Neuronal stem cell (in vitro differentiated cells): Measurements from ENCODE around the gene SSH3.
A peak's percentile ranks its signal among the peaks of the same experiment; 100 is the strongest.

ENCODE experiments used
- DNase-seq: peaks from one replicate; pipeline ENCODE4 v3.0.0-alpha.2; 2013; ENCODE audit warnings: low spot score
- H2AFZ ChIP-seq: one replicate; pipeline ENCODE4 v1.6.1; 2013; ENCODE audit warnings: mild to moderate bottlenecking, low read length, inconsistent platforms
- H2AK5ac ChIP-seq: 2 replicates; pipeline ENCODE4 v1.6.1; 2013; ENCODE audit warnings: low read depth, mild to moderate bottlenecking, inconsistent platforms, low read length, moderate library complexity, mixed read lengths
- H2BK120ac ChIP-seq: 2 replicates; pipeline ENCODE4 v1.6.1; 2013; ENCODE audit warnings: low read depth, mild to moderate bottlenecking, inconsistent platforms, low read length, moderate library complexity, mixed read lengths
- H2BK12ac ChIP-seq: one replicate; pipeline ENCODE4 v1.6.1; 2013; ENCODE audit warnings: low read length, inconsistent platforms
- H2BK15ac ChIP-seq: 2 replicates; pipeline ENCODE4 v1.6.1; 2013; ENCODE audit warnings: mild to moderate bottlenecking, low read length, inconsistent platforms, mixed read lengths
- H2BK5ac ChIP-seq: one replicate; pipeline ENCODE4 v1.6.1; 2013; ENCODE audit warnings: inconsistent platforms, mild to moderate bottlenecking, low read length, moderate library complexity
- H3K14ac ChIP-seq: one replicate; pipeline ENCODE4 v1.6.1; 2013; ENCODE audit warnings: low read length, inconsistent platforms
- H3K18ac ChIP-seq: 2 replicates; pipeline ENCODE4 v1.6.1; 2013; ENCODE audit warnings: low read length, inconsistent platforms
- H3K23ac ChIP-seq: 2 replicates; pipeline ENCODE4 v1.6.1; 2013; ENCODE audit warnings: low read depth, mild to moderate bottlenecking, mixed read lengths, low read length, inconsistent platforms; ENCODE audit not compliant: poor library complexity
- H3K27ac ChIP-seq: replicated peaks from 3 replicates; pipeline ENCODE4 v1.5.1; 2013; ENCODE audit warnings: low read length, inconsistent platforms
- H3K27me3 ChIP-seq, 3 experiments: 2 replicates each; pipeline ENCODE4 v1.6.1; 2013; ENCODE audit warnings: low read length in 3 of 3, mild to moderate bottlenecking in 2 of 3, inconsistent platforms in 1 of 3, low read depth in 1 of 3, mixed read lengths in 1 of 3, moderate library complexity in 1 of 3; ENCODE audit not compliant: control insufficient read depth in 3 of 3, insufficient read depth in 3 of 3
- H3K36me3 ChIP-seq, 2 donors: replicated peaks in 1 of 2; 2 replicates each; pipeline ENCODE4 v1.6.1; 2013; ENCODE audit warnings: low read length in 2 of 2; ENCODE audit not compliant: control insufficient read depth in 2 of 2, insufficient read depth in 2 of 2
- H3K4ac ChIP-seq: 2 replicates; pipeline ENCODE4 v1.6.1; 2013; ENCODE audit warnings: inconsistent platforms, mild to moderate bottlenecking, low read length, moderate library complexity
- H3K4me1 ChIP-seq, 2 donors: 1 replicate in 1 of 2; 2 replicates in 1 of 2; pipeline ENCODE4 v1.6.1; 2013; ENCODE audit warnings: low read length in 2 of 2, low read depth in 1 of 2; ENCODE audit not compliant: control insufficient read depth in 2 of 2, insufficient read depth in 1 of 2
- H3K4me2 ChIP-seq: one replicate; pipeline ENCODE4 v1.6.1; 2013; ENCODE audit warnings: mild to moderate bottlenecking, low read length, inconsistent platforms; ENCODE audit not compliant: insufficient read depth, poor library complexity, severe bottlenecking
- H3K4me3 ChIP-seq, 2 donors: 2 replicates each; pipeline ENCODE4 v1.5.1; 2013; ENCODE audit warnings: low read length in 2 of 2, mild to moderate bottlenecking in 2 of 2, inconsistent platforms in 1 of 2, moderate library complexity in 1 of 2
- H3K79me1 ChIP-seq: one replicate; pipeline ENCODE4 v1.6.1; 2013; ENCODE audit warnings: low read depth, mild to moderate bottlenecking, inconsistent platforms, low read length, moderate library complexity
- H3K9ac ChIP-seq: one replicate; pipeline ENCODE4 v1.6.1; 2013; ENCODE audit warnings: mild to moderate bottlenecking, low read depth, low read length, inconsistent platforms; ENCODE audit not compliant: poor library complexity
- H3K9me3 ChIP-seq, 2 donors: replicated peaks in 1 of 2; 2 replicates each; pipeline versions ENCODE3 to v1.6.1; 2013; ENCODE audit warnings: low read length in 2 of 2, mild to moderate bottlenecking in 2 of 2, inconsistent platforms in 1 of 2, low read depth in 1 of 2, mixed read lengths in 1 of 2, moderate library complexity in 1 of 2; ENCODE audit not compliant: control insufficient read depth in 2 of 2, insufficient read depth in 1 of 2
- H4K8ac ChIP-seq: one replicate; pipeline ENCODE4 v1.6.1; 2013; ENCODE audit warnings: low read depth, mild to moderate bottlenecking, inconsistent platforms, low read length, moderate library complexity
- H4K91ac ChIP-seq: one replicate; pipeline ENCODE4 v1.6.1; 2013; ENCODE audit warnings: low read length, low read depth, mild to moderate bottlenecking, inconsistent platforms; ENCODE audit not compliant: poor library complexity
- WGBS, 2 donors: extraction: QIAGEN DNeasy Blood & Tissue Kit; methylation state at CpG; one replicate each; pipeline ENCODE4 v1.1.7; 2013; ENCODE audit warnings: missing lambda C conversion rate in 2 of 2, mixed read lengths in 1 of 2; ENCODE audit not compliant: insufficient read length in 2 of 2, insufficient replicate concordance in 1 of 2; ENCODE audit errors: extremely low coverage in 2 of 2; 5-methylcytosine and 5-hydroxymethylcytosine counted together

SSH3 gene

GRCh38 chr11:67309166-67309565 is 5.8 kb downstream of the SSH3 start:
- Histone ChIP-seq H2BK15ac (no peak overlapping the region), H2BK12ac (no peak overlapping the region), H3K18ac (no peak overlapping the region), H3K9ac (peak overlapping the region; percentile 17), H2BK5ac (no peak overlapping the region), H4K91ac (no peak overlapping the region), H3K9me3 (peaks cover 0 to 4% of the 10 kb centered on the region in 2 donors), H3K4me3 (peak overlapping the region in 1 of 2 donors; percentile 36), H2BK120ac (no peak overlapping the region), H3K14ac (no peak overlapping the region), H3K4me2 (no peak overlapping the region), H3K4ac (no peak overlapping the region), H3K36me3 (no peaks in the 10 kb centered on the region), H3K4me1 (peaks cover 0 to 1% of the 10 kb centered on the region in 2 donors), H4K8ac (no peak overlapping the region), H3K27ac (no peak overlapping the region), H3K27me3 (peaks cover 0 to 10% (median 0%) of the 10 kb centered on the region in 3 experiments), H3K79me1 (peaks cover 2% of the 10 kb centered on the region), H2AFZ (no peak overlapping the region), H2AK5ac (no peak overlapping the region), H3K23ac (no peak overlapping the region)
- no CpG with 5 or more reads among the region's 11 CpGs for WGBS, 2 donors
- DNase-seq = no peak

DNA sequence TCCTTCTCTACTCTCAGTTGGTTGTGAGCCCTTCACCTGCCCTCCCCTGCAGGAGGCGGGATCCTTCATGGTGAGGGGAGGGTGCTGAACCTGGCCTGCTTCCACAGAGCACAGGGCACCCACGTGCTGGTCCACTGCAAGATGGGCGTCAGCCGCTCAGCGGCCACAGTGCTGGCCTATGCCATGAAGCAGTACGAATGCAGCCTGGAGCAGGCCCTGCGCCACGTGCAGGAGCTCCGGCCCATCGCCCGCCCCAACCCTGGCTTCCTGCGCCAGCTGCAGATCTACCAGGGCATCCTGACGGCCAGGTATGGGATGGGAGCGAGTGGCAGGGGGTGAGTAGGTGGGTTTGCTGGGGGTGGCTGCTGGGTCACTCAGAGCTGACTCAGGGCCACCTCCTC is 6.3 kb downstream of the SSH3 start:
- H3K9ac ChIP-seq = peak overlapping the region; percentile 17
- H2BK15ac ChIP-seq = no peak overlapping the region
- H2AK5ac ChIP-seq = no peak overlapping the region
- no peak for DNase-seq
- H3K27ac ChIP-seq = no peak overlapping the region
- no peak overlapping the region for H4K91ac ChIP-seq
- H3K18ac ChIP-seq = no peak overlapping the region
- no peak overlapping the region for H4K8ac ChIP-seq
- H2BK120ac ChIP-seq = no peak overlapping the region
- H2BK5ac ChIP-seq = no peak overlapping the region
- no peaks in the 10 kb centered on the region for H3K36me3 ChIP-seq
- no peaks in the 10 kb centered on the region for H3K4me1 ChIP-seq
- peaks cover 0 to 5% (median 0%) of the 10 kb centered on the region in 3 experiments for H3K27me3 ChIP-seq
- no peak overlapping the region for H3K4me2 ChIP-seq
- H3K23ac ChIP-seq = no peak overlapping the region
- H2AFZ ChIP-seq = no peak overlapping the region
- H3K9me3 ChIP-seq = peaks cover 0 to 2% of the 10 kb centered on the region in 2 donors
- peaks cover 2% of the 10 kb centered on the region for H3K79me1 ChIP-seq
- H3K4me3 ChIP-seq = peak overlapping the region in 1 of 2 donors; percentile 39
- H3K14ac ChIP-seq = peak overlapping the region; percentile 56
- no CpG with 5 or more reads among the region's 14 CpGs for WGBS, 2 donors
- peak overlapping the region; percentile 3 for H2BK12ac ChIP-seq
- no peak overlapping the region for H3K4ac ChIP-seq

DNA sequence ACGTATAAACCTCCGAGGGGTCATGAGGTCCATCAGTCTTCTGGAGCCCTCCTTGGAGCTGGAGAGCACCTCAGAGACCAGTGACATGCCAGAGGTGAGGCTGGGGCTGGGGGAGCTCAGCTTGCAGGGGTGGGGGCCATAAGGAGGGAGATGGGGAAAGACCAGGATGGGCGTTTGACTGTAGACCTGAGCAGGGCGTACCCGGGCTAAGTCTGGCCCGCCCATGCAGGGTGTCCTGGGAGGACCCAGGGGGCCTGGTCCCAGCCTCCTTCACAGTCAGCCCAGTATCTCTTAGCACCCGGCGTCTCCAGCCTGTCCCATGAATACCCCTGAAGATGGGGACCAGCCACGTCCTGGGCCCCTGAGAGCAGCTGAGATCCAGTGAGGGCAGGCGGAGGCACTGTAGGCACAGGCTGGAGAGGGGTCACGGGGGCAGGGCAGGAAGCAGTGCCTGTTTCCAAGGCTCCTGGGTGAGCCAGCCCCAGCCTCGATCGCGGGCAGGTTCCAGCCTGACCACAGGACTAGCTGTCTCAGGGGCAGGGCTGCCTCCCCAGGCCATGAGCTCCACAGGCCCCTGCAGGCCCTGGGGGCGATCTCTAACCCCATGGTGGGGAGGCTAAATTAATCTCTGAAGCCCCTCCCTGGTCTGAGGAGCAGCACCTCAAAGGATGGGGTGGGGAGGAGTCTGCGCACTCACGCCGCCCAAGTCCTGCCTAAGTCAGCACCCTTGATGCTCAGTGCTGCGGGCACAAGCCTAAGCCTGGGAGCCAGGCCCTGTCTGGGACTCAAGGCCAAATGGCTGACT is 7.1 kb downstream of the SSH3 start:
- H3K9ac ChIP-seq = peak overlapping the region; percentile 30
- H3K18ac ChIP-seq = peak overlapping the region; percentile 54
- no peak overlapping the region for H3K4me3 ChIP-seq
- H2AFZ ChIP-seq = peak overlapping the region; percentile 65
- no peak overlapping the region for H3K4me2 ChIP-seq
- no peak overlapping the region for H3K4ac ChIP-seq
- H3K36me3 ChIP-seq = no peaks in the 10 kb centered on the region
- peak overlapping the region; percentile 71 for H3K23ac ChIP-seq
- H3K4me1 ChIP-seq = no peaks in the 10 kb centered on the region
- H3K14ac ChIP-seq = peak overlapping the region; percentile 17
- peaks cover 0 to 1% (median 0%) of the 10 kb centered on the region in 3 experiments for H3K27me3 ChIP-seq
- WGBS, 2 donors = no CpG with 5 or more reads among the region's 19 CpGs
- H2BK5ac ChIP-seq = peak overlapping the region; percentile 60
- no peak overlapping the region for H2BK15ac ChIP-seq
- H2BK12ac ChIP-seq = peak overlapping the region; percentile 63
- H3K79me1 ChIP-seq = peaks cover 2% of the 10 kb centered on the region
- no peak overlapping the region for H4K8ac ChIP-seq
- H4K91ac ChIP-seq = no peak overlapping the region
- H2AK5ac ChIP-seq = no peak overlapping the region
- no peak for DNase-seq
- peaks cover 0 to 2% of the 10 kb centered on the region in 2 donors for H3K9me3 ChIP-seq
- no peak overlapping the region for H2BK120ac ChIP-seq
- no peak overlapping the region for H3K27ac ChIP-seq

DNA sequence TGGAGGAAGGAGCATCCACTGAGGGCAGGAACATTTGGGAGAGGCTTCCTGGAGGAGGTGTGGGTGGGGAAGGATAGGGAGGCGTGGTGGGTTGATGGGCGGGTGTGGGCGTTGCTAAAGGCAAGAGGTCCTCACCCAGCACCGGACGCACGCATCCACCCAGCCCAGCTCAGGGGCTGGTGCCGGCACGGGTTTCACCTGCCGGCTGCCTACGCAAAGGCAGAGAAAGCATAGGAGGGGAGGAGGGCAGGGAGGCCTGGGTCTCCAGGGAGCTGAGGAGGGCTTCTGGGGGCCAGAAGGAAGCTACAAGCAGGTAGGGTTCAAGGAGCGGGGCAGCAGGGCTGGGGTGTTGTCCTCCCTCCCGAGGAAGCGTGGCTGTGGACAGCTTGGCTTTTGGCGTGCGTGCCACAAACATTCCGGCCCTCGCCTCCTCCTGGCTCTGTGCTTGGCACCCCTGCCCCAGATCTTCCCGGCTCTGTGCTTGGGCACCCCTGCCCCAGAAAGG is 7.8 kb downstream of the SSH3 start:
- Histone ChIP-seq H3K27me3 (no peaks in the 10 kb centered on the region), H2AK5ac (peak overlapping the region; percentile 56), H2BK12ac (no peak overlapping the region), H2BK120ac (no peak overlapping the region), H3K23ac (peak overlapping the region; percentile 67), H3K4me2 (no peak overlapping the region), H3K4me1 (no peaks in the 10 kb centered on the region), H3K4ac (no peak overlapping the region), H2BK15ac (no peak overlapping the region), H3K79me1 (peaks cover 2% of the 10 kb centered on the region), H2BK5ac (no peak overlapping the region), H2AFZ (no peak overlapping the region), H4K91ac (no peak overlapping the region), H4K8ac (no peak overlapping the region), H3K27ac (no peak overlapping the region), H3K4me3 (no peak overlapping the region), H3K18ac (no peak overlapping the region), H3K14ac (peak overlapping the region; percentile 17), H3K9ac (peak overlapping the region; percentile 63), H3K9me3 (peaks cover 0 to 2% of the 10 kb centered on the region in 2 donors), H3K36me3 (no peaks in the 10 kb centered on the region)
- WGBS, 2 donors = no CpG with 5 or more reads among the region's 18 CpGs
- no peak for DNase-seq
